Colonic mucosa (tissue), 4 donors: ENCODE measurements around the gene MSL2. TPM values are rescaled to one million over a fixed set of nuclear protein-coding genes. Genes with fewer than 3 reads are reported as not detected.
"Not testable (repeated sequence)": the region's sequence is repeated elsewhere in the genome, so short reads cannot be mapped to it uniquely, and the experiment has no call there.

Experiments
- DNase-seq: peaks from one replicate; pipeline ENCODE4 v3.0.0-alpha.2; 2020
- H3K27ac ChIP-seq: fragments of 200-600 bp; one replicate; pipeline ENCODE4 v1.8.0; 2021
- H3K27me3 ChIP-seq: fragments of 200-600 bp; one replicate; pipeline ENCODE4 v1.8.0; 2021
- H3K36me3 ChIP-seq: fragments of 200-600 bp; one replicate; pipeline ENCODE4 v1.8.0; 2021
- H3K4me1 ChIP-seq: fragments of 200-600 bp; one replicate; pipeline ENCODE4 v1.8.0; 2021; ENCODE audit warnings: mild to moderate bottlenecking
- H3K4me3 ChIP-seq: fragments of 200-600 bp; one replicate; pipeline ENCODE4 v1.8.0; 2021
- H3K9ac ChIP-seq, 2 donors: one replicate each; pipeline ENCODE4 v1.7.0; 2013; ENCODE audit warnings: control low read depth in 2 of 2, low read depth in 2 of 2, low read length in 2 of 2
- H3K9me3 ChIP-seq: fragments of 200-600 bp; one replicate; pipeline ENCODE4 v1.8.0; 2021
- CTCF ChIP-seq: fragments of 200-600 bp; IDR thresholded peaks from one replicate; pipeline ENCODE4 v1.8.0; 2022; ENCODE audit warnings: antibody characterized with exemption, mild to moderate bottlenecking
- intact Hi-C: fragments of 100-400 bp; cut with DNase I; formaldehyde crosslinking; loops from one replicate; pipeline ENCODE4 v1.14.1; 2022
- total RNA-seq, 2 donors: library from RNA; stranded (reverse); fragmentation: NEBNext Ultra II Directional in 1 of 2; extraction: Animal tissue kit (Norgen Biotek cat#: 25700) in 1 of 2; gene quantifications; one replicate each; pipeline ENCODE4 v1.2.1, GENCODE V29; 2021
- donor health status: healthy.
- donor health status: DM: no; HTN: no; CAD: no.
- donor health status: DM: no; HTN: no; CAD: no.

Gene MSL2
- total RNA-seq, 2 donors from 2014 or later = 23.5 to 31.0 TPM

GRCh38 chr3:136151219-136151618 lies 44.9 kb downstream of the MSL2 start:
- intact Hi-C loops = no loop called here
- no peak overlapping the region for H3K9ac ChIP-seq
- H3K9me3 ChIP-seq = no peaks in the 10 kb centered on the region
- no peak overlapping the region for H3K27ac ChIP-seq
- no peaks in the 10 kb centered on the region for H3K27me3 ChIP-seq
- H3K4me3 ChIP-seq = no peak overlapping the region
- no peaks in the 10 kb centered on the region for H3K36me3 ChIP-seq
- H3K4me1 ChIP-seq = peaks cover 2% of the 10 kb centered on the region
- no peak for DNase-seq
- no peak for TF ChIP-seq CTCF

- Histone ChIP-seq H3K36me3 (no peaks in the 10 kb centered on the region), H3K27ac (no peak overlapping the region), H3K4me1 (peaks cover 2% of the 10 kb centered on the region), H3K9ac (no peak overlapping the region), H3K9me3 (no peaks in the 10 kb centered on the region), H3K4me3 (no peak overlapping the region), H3K27me3 (no peaks in the 10 kb centered on the region)
- no peak for DNase-seq
- no peak for TF ChIP-seq CTCF
- intact Hi-C loops = no loop called here
Observed at GRCh38 chr3:136149667-136150066, 46.5 kb downstream of the MSL2 start.

- Histone ChIP-seq H3K4me1 (peaks cover 2% of the 10 kb centered on the region), H3K36me3 (no peaks in the 10 kb centered on the region), H3K27me3 (no peaks in the 10 kb centered on the region), H3K9ac (no peak overlapping the region), H3K27ac (no peak overlapping the region), H3K4me3 (no peak overlapping the region), H3K9me3 (no peaks in the 10 kb centered on the region)
- intact Hi-C loops = no loop called here
- TF ChIP-seq CTCF = no peak
- DNase-seq = no peak
Observed at GRCh38 chr3:136146981-136147729, 49.0 kb downstream of the MSL2 start.

- H3K4me1 ChIP-seq, H3K27ac ChIP-seq, H3K27me3 ChIP-seq, intact Hi-C loops, H3K9me3 ChIP-seq, H3K4me3 ChIP-seq, DNase-seq, H3K36me3 ChIP-seq, H3K9ac ChIP-seq: not testable (repeated sequence)
Observed at GRCh38 chr3:136144397-136144796, 51.7 kb downstream of the MSL2 start.

- intact Hi-C loops = no loop called here
- Histone ChIP-seq H3K27ac (no peak overlapping the region), H3K4me3 (no peak overlapping the region), H3K4me1 (no peaks in the 10 kb centered on the region), H3K36me3 (no peaks in the 10 kb centered on the region), H3K9ac (no peak overlapping the region), H3K9me3 (no peaks in the 10 kb centered on the region), H3K27me3 (no peaks in the 10 kb centered on the region)
- no peak for DNase-seq
- no peak for TF ChIP-seq CTCF
Observed at GRCh38 chr3:136142592-136142991, 53.5 kb downstream of the MSL2 start.

- no peak overlapping the region for H3K4me3 ChIP-seq
- no peak for DNase-seq
- no peak for TF ChIP-seq CTCF
- no peaks in the 10 kb centered on the region for H3K9me3 ChIP-seq
- no peaks in the 10 kb centered on the region for H3K36me3 ChIP-seq
- no peaks in the 10 kb centered on the region for H3K4me1 ChIP-seq
- no peak overlapping the region for H3K27ac ChIP-seq
- H3K27me3 ChIP-seq = no peaks in the 10 kb centered on the region
- intact Hi-C loops = no loop called here
- H3K9ac ChIP-seq = no peak overlapping the region
Observed at GRCh38 chr3:136141891-136142290, 54.2 kb downstream of the MSL2 start.
